Vagina (tissue), 2 donors: ENCODE results near the gene PLEKHA6. TPM values are rescaled to one million over a fixed set of nuclear protein-coding genes. Genes with fewer than 3 reads are reported as not detected.

Experiments used
- DNase-seq, 2 donors: peaks; one replicate each; pipeline ENCODE4 v3.0.0-alpha.2; 2017; ENCODE audit errors: extremely low spot score in 2 of 2
- H3K27ac ChIP-seq: fragments of 200-600 bp; sonication (generic); one replicate; pipeline ENCODE4 v1.5.1; 2019
- H3K27me3 ChIP-seq: fragments of 200-600 bp; sonication (generic); one replicate; pipeline ENCODE4 v1.5.1; 2019
- H3K36me3 ChIP-seq, 2 donors: fragments of 200-600 bp; sonication (generic); one replicate each; pipeline ENCODE4 v1.5.1; 2017 to 2019
- H3K4me1 ChIP-seq: fragments of 200-600 bp; sonication (generic); one replicate; pipeline ENCODE4 v1.5.1; 2019
- H3K4me3 ChIP-seq, 2 donors: fragments of 200-600 bp; sonication (generic); 1 replicate in 1 of 2; 2 replicates in 1 of 2; pipeline ENCODE4 v1.5.1; 2016 to 2019
- H3K9me3 ChIP-seq: fragments of 200-600 bp; sonication (generic); one replicate; pipeline ENCODE4 v1.5.1; 2019
- CTCF ChIP-seq, 3 experiments: fragments of 450-650 bp in 2 of 3; fragments of 200-600 bp in 1 of 3; sonication (generic) in 1 of 3; IDR thresholded peaks; one replicate each; pipeline ENCODE4 v1.5.1; 2017 to 2019; ENCODE audit warnings: antibody characterized with exemption in 3 of 3, mild to moderate bottlenecking in 2 of 3, moderate library complexity in 2 of 3
- POLR2A ChIP-seq, 2 donors: fragments of 450-650 bp; IDR thresholded peaks; one replicate each; pipeline ENCODE4 v1.6.1; 2017; ENCODE audit warnings: antibody characterized with exemption in 2 of 2, mild to moderate bottlenecking in 2 of 2, moderate library complexity in 2 of 2
- POLR2AphosphoS5 ChIP-seq, 2 donors: sonication (generic); formaldehyde crosslinking; IDR thresholded peaks; one replicate each; pipeline ENCODE4 v1.9.0; 2017; ENCODE audit warnings: antibody characterized with exemption in 2 of 2, mild to moderate bottlenecking in 2 of 2, low read depth in 1 of 2; ENCODE audit not compliant: insufficient read depth in 1 of 2
- intact Hi-C: fragments of 100-400 bp; cut with DNase I; formaldehyde crosslinking; loops from one replicate; pipeline ENCODE4 v1.15.1; 2023
- total RNA-seq: library from RNA; depleted of rRNA; stranded (reverse); fragments of >200 nt; gene quantifications from one replicate; pipeline ENCODE4 v1.2.3, GENCODE V29; 2016

PLEKHA6 gene
- total RNA-seq, 1 donor from 2014 or later = 15.0 TPM

GRCh38 chr1:204343802-204344201 is 15.9 kb downstream of the PLEKHA6 start:
- Histone ChIP-seq H3K4me3 (no peak overlapping the region), H3K9me3 (no peaks in the 10 kb centered on the region), H3K27me3 (no peaks in the 10 kb centered on the region), H3K4me1 (peaks cover 15% of the 10 kb centered on the region), H3K27ac (no peak overlapping the region), H3K36me3 (no peaks in the 10 kb centered on the region)
- intact Hi-C loops = no loop called here
- no peak for DNase-seq
- TF ChIP-seq POLR2AphosphoS5 (IDR thresholded peaks at IDR 0.05; ENCODE audit: insufficient read depth in 1 of 2, low read depth in 1 of 2) = no peak
- no peak for TF ChIP-seq CTCF (IDR thresholded peaks at IDR 0.05)
- TF ChIP-seq POLR2A (IDR thresholded peaks at IDR 0.05) = no peak

GRCh38 chr1:204343247-204343646 is 16.5 kb downstream of the PLEKHA6 start:
- Histone ChIP-seq H3K27ac (no peak overlapping the region), H3K27me3 (no peaks in the 10 kb centered on the region), H3K9me3 (no peaks in the 10 kb centered on the region), H3K4me1 (peaks cover 15% of the 10 kb centered on the region), H3K36me3 (no peaks in the 10 kb centered on the region), H3K4me3 (no peak overlapping the region)
- intact Hi-C loops = no loop called here
- TF ChIP-seq POLR2A (IDR thresholded peaks at IDR 0.05) = no peak
- no peak for TF ChIP-seq CTCF (IDR thresholded peaks at IDR 0.05)
- no peak for TF ChIP-seq POLR2AphosphoS5 (IDR thresholded peaks at IDR 0.05; ENCODE audit: insufficient read depth in 1 of 2, low read depth in 1 of 2)
- no peak for DNase-seq

GRCh38 chr1:204342310-204342709 is 17.4 kb downstream of the PLEKHA6 start:
- Histone ChIP-seq H3K27me3 (no peaks in the 10 kb centered on the region), H3K27ac (no peak overlapping the region), H3K4me3 (no peak overlapping the region), H3K4me1 (peaks cover 16% of the 10 kb centered on the region), H3K36me3 (no peaks in the 10 kb centered on the region), H3K9me3 (no peaks in the 10 kb centered on the region)
- DNase-seq = no peak
- TF ChIP-seq POLR2A (IDR thresholded peaks at IDR 0.05) (no peak), POLR2AphosphoS5 (IDR thresholded peaks at IDR 0.05; ENCODE audit: insufficient read depth in 1 of 2, low read depth in 1 of 2) (no peak), CTCF (IDR thresholded peaks at IDR 0.05) (no peak)
- intact Hi-C loops = no loop called here

- Histone ChIP-seq H3K27ac (no peak overlapping the region), H3K27me3 (no peaks in the 10 kb centered on the region), H3K36me3 (no peaks in the 10 kb centered on the region), H3K4me3 (no peak overlapping the region), H3K4me1 (peaks cover 16% of the 10 kb centered on the region), H3K9me3 (no peaks in the 10 kb centered on the region)
- TF ChIP-seq POLR2A (IDR thresholded peaks at IDR 0.05) (no peak), CTCF (IDR thresholded peaks at IDR 0.05) (no peak), POLR2AphosphoS5 (IDR thresholded peaks at IDR 0.05; ENCODE audit: insufficient read depth in 1 of 2, low read depth in 1 of 2) (no peak)
- intact Hi-C loops = no loop called here
- DNase-seq = no peak
These were observed 18.3 kb downstream of the PLEKHA6 start for GRCh38 chr1:204341380-204341779.

- H3K4me3 ChIP-seq = no peak overlapping the region
- no peak for DNase-seq
- TF ChIP-seq CTCF (IDR thresholded peaks at IDR 0.05) = no peak
- no peak for TF ChIP-seq POLR2AphosphoS5 (IDR thresholded peaks at IDR 0.05; ENCODE audit: insufficient read depth in 1 of 2, low read depth in 1 of 2)
- TF ChIP-seq POLR2A (IDR thresholded peaks at IDR 0.05) = no peak
- intact Hi-C loops = no loop called here
- no peaks in the 10 kb centered on the region for H3K36me3 ChIP-seq
- no peak overlapping the region for H3K27ac ChIP-seq
- H3K27me3 ChIP-seq = no peaks in the 10 kb centered on the region
- H3K9me3 ChIP-seq = no peaks in the 10 kb centered on the region
- peaks cover 16% of the 10 kb centered on the region for H3K4me1 ChIP-seq
These were observed 19.4 kb downstream of the PLEKHA6 start for GRCh38 chr1:204340081-204340889.
